ENCODE data around the gene TXK. TPM values are rescaled to one million over a fixed set of nuclear protein-coding genes. Genes with fewer than 3 reads are reported as not detected.

TXK gene
- total and polyA plus RNA-seq, 2 donors = 6.9 to 24.7 TPM

- no peaks in the 10 kb centered on the region for H3K27me3 ChIP-seq (ENCODE audit: control insufficient read depth in 2 of 2, insufficient read depth in 1 of 2, low read length in 1 of 2)
- no peak overlapping the region for H3K4me3 ChIP-seq (ENCODE audit: low read length in 2 of 2)
- H3K36me3 ChIP-seq (ENCODE audit: control insufficient read depth in 2 of 2, insufficient read depth in 2 of 2, low read length in 1 of 2) = peaks cover 0 to 3% of the 10 kb centered on the region in 2 donors
- H3K4me1 ChIP-seq (ENCODE audit: control insufficient read depth in 2 of 2, insufficient read depth in 2 of 2, low read length in 2 of 2) = no peaks in the 10 kb centered on the region
- H3K9me3 ChIP-seq (ENCODE audit: control insufficient read depth in 2 of 2, insufficient read depth in 1 of 2, low read length in 1 of 2) = no peaks in the 10 kb centered on the region
- no peak for DNase-seq (ENCODE audit: low read depth in 6 of 9, low spot score in 9 of 9)
- 97% methylated on average over 1 of the region's 1 CpG for WGBS
- no peak overlapping the region for H3K27ac ChIP-seq (ENCODE audit: low read depth in 1 of 2, low read length in 1 of 2)
Observed at GRCh38 chr4:48065587-48066052, 68.4 kb downstream of the TXK start.

- DNase-seq (ENCODE audit: low read depth in 6 of 9, low spot score in 9 of 9) = peak in 1 of 9 donors; percentile 24
- WGBS = 49% methylated on average over 3 of the region's 3 CpGs
- Histone ChIP-seq H3K27me3 (ENCODE audit: control insufficient read depth in 2 of 2, insufficient read depth in 1 of 2, low read length in 1 of 2) (no peaks in the 10 kb centered on the region), H3K9me3 (ENCODE audit: control insufficient read depth in 2 of 2, insufficient read depth in 1 of 2, low read length in 1 of 2) (no peaks in the 10 kb centered on the region), H3K36me3 (ENCODE audit: control insufficient read depth in 2 of 2, insufficient read depth in 2 of 2, low read length in 1 of 2) (peaks cover 0 to 3% of the 10 kb centered on the region in 2 donors), H3K4me3 (ENCODE audit: low read length in 2 of 2) (no peak overlapping the region), H3K4me1 (ENCODE audit: control insufficient read depth in 2 of 2, insufficient read depth in 2 of 2, low read length in 2 of 2) (no peaks in the 10 kb centered on the region), H3K27ac (ENCODE audit: low read depth in 1 of 2, low read length in 1 of 2) (no peak overlapping the region)
Observed at GRCh38 chr4:48064349-48064748, 69.7 kb downstream of the TXK start.

- no peaks in the 10 kb centered on the region for H3K9me3 ChIP-seq (ENCODE audit: control insufficient read depth in 2 of 2, insufficient read depth in 1 of 2, low read length in 1 of 2)
- DNase-seq (ENCODE audit: low read depth in 6 of 9, low spot score in 9 of 9) = peak in 1 of 9 donors; percentile 34
- no peak overlapping the region for H3K4me3 ChIP-seq (ENCODE audit: low read length in 2 of 2)
- no peaks in the 10 kb centered on the region for H3K27me3 ChIP-seq (ENCODE audit: control insufficient read depth in 2 of 2, insufficient read depth in 1 of 2, low read length in 1 of 2)
- no peaks in the 10 kb centered on the region for H3K36me3 ChIP-seq (ENCODE audit: control insufficient read depth in 2 of 2, insufficient read depth in 2 of 2, low read length in 1 of 2)
- H3K4me1 ChIP-seq (ENCODE audit: control insufficient read depth in 2 of 2, insufficient read depth in 2 of 2, low read length in 2 of 2) = no peaks in the 10 kb centered on the region
- H3K27ac ChIP-seq (ENCODE audit: low read depth in 1 of 2, low read length in 1 of 2) = no peak overlapping the region
- WGBS = 92% methylated on average over 5 of the region's 5 CpGs
Observed at GRCh38 chr4:48058617-48059530, 75.2 kb downstream of the TXK start.

GRCh38 chr4:48051078-48051477, 83.0 kb downstream of the TXK start:
- no peak for DNase-seq (ENCODE audit: low read depth in 6 of 9, low spot score in 9 of 9)
- no peaks in the 10 kb centered on the region for H3K27me3 ChIP-seq (ENCODE audit: control insufficient read depth in 2 of 2, insufficient read depth in 1 of 2, low read length in 1 of 2)
- no peaks in the 10 kb centered on the region for H3K9me3 ChIP-seq (ENCODE audit: control insufficient read depth in 2 of 2, insufficient read depth in 1 of 2, low read length in 1 of 2)
- no peak overlapping the region for H3K4me3 ChIP-seq (ENCODE audit: low read length in 2 of 2)
- peaks cover 10 to 18% of the 10 kb centered on the region in 2 donors for H3K4me1 ChIP-seq (ENCODE audit: control insufficient read depth in 2 of 2, insufficient read depth in 2 of 2, low read length in 2 of 2)
- H3K27ac ChIP-seq (ENCODE audit: low read depth in 1 of 2, low read length in 1 of 2) = no peak overlapping the region
- H3K36me3 ChIP-seq (ENCODE audit: control insufficient read depth in 2 of 2, insufficient read depth in 2 of 2, low read length in 1 of 2) = no peaks in the 10 kb centered on the region
- 100% methylated on average over 1 of the region's 1 CpG for WGBS

- Histone ChIP-seq H3K9me3 (ENCODE audit: control insufficient read depth in 2 of 2, insufficient read depth in 1 of 2, low read length in 1 of 2) (no peaks in the 10 kb centered on the region), H3K4me1 (ENCODE audit: control insufficient read depth in 2 of 2, insufficient read depth in 2 of 2, low read length in 2 of 2) (peaks cover 12 to 18% of the 10 kb centered on the region in 2 donors), H3K27me3 (ENCODE audit: control insufficient read depth in 2 of 2, insufficient read depth in 1 of 2, low read length in 1 of 2) (no peaks in the 10 kb centered on the region), H3K36me3 (ENCODE audit: control insufficient read depth in 2 of 2, insufficient read depth in 2 of 2, low read length in 1 of 2) (no peaks in the 10 kb centered on the region), H3K27ac (ENCODE audit: low read depth in 1 of 2, low read length in 1 of 2) (no peak overlapping the region), H3K4me3 (ENCODE audit: low read length in 2 of 2) (no peak overlapping the region)
- no peak for DNase-seq (ENCODE audit: low read depth in 6 of 9, low spot score in 9 of 9)
- 94% methylated on average over 8 of the region's 8 CpGs for WGBS
Observed at GRCh38 chr4:48049483-48049882, 84.6 kb downstream of the TXK start.

GRCh38 chr4:48047896-48048295, 86.2 kb downstream of the TXK start:
- no peaks in the 10 kb centered on the region for H3K27me3 ChIP-seq (ENCODE audit: control insufficient read depth in 2 of 2, insufficient read depth in 1 of 2, low read length in 1 of 2)
- WGBS = 95% methylated on average over 1 of the region's 1 CpG
- no peaks in the 10 kb centered on the region for H3K9me3 ChIP-seq (ENCODE audit: control insufficient read depth in 2 of 2, insufficient read depth in 1 of 2, low read length in 1 of 2)
- DNase-seq (ENCODE audit: low read depth in 6 of 9, low spot score in 9 of 9) = no peak
- no peak overlapping the region for H3K4me3 ChIP-seq (ENCODE audit: low read length in 2 of 2)
- peaks cover 12 to 18% of the 10 kb centered on the region in 2 donors for H3K4me1 ChIP-seq (ENCODE audit: control insufficient read depth in 2 of 2, insufficient read depth in 2 of 2, low read length in 2 of 2)
- H3K36me3 ChIP-seq (ENCODE audit: control insufficient read depth in 2 of 2, insufficient read depth in 2 of 2, low read length in 1 of 2) = no peaks in the 10 kb centered on the region
- H3K27ac ChIP-seq (ENCODE audit: low read depth in 1 of 2, low read length in 1 of 2) = no peak overlapping the region

- H3K4me3 ChIP-seq (ENCODE audit: low read length in 2 of 2) = no peak overlapping the region
- H3K4me1 ChIP-seq (ENCODE audit: control insufficient read depth in 2 of 2, insufficient read depth in 2 of 2, low read length in 2 of 2) = peaks cover 12 to 18% of the 10 kb centered on the region in 2 donors
- peak in 7 of 9 donors; percentile 9 to 73 (median 37) for DNase-seq (ENCODE audit: low read depth in 6 of 9, low spot score in 9 of 9)
- WGBS = 3% methylated on average over 3 of the region's 3 CpGs
- H3K27me3 ChIP-seq (ENCODE audit: control insufficient read depth in 2 of 2, insufficient read depth in 1 of 2, low read length in 1 of 2) = no peaks in the 10 kb centered on the region
- H3K9me3 ChIP-seq (ENCODE audit: control insufficient read depth in 2 of 2, insufficient read depth in 1 of 2, low read length in 1 of 2) = no peaks in the 10 kb centered on the region
- H3K36me3 ChIP-seq (ENCODE audit: control insufficient read depth in 2 of 2, insufficient read depth in 2 of 2, low read length in 1 of 2) = no peaks in the 10 kb centered on the region
- no peak overlapping the region for H3K27ac ChIP-seq (ENCODE audit: low read depth in 1 of 2, low read length in 1 of 2)
Observed at GRCh38 chr4:48047421-48047844, 86.6 kb downstream of the TXK start.

GRCh38 chr4:48046059-48046458, 88.0 kb downstream of the TXK start:
- Histone ChIP-seq H3K9me3 (ENCODE audit: control insufficient read depth in 2 of 2, insufficient read depth in 1 of 2, low read length in 1 of 2) (no peaks in the 10 kb centered on the region), H3K27me3 (ENCODE audit: control insufficient read depth in 2 of 2, insufficient read depth in 1 of 2, low read length in 1 of 2) (no peaks in the 10 kb centered on the region), H3K4me1 (ENCODE audit: control insufficient read depth in 2 of 2, insufficient read depth in 2 of 2, low read length in 2 of 2) (peaks cover 12 to 18% of the 10 kb centered on the region in 2 donors), H3K27ac (ENCODE audit: low read depth in 1 of 2, low read length in 1 of 2) (no peak overlapping the region), H3K36me3 (ENCODE audit: control insufficient read depth in 2 of 2, insufficient read depth in 2 of 2, low read length in 1 of 2) (no peaks in the 10 kb centered on the region), H3K4me3 (ENCODE audit: low read length in 2 of 2) (no peak overlapping the region)
- 17% methylated on average over 3 of the region's 3 CpGs for WGBS
- DNase-seq (ENCODE audit: low read depth in 6 of 9, low spot score in 9 of 9) = no peak

- Histone ChIP-seq H3K36me3 (ENCODE audit: control insufficient read depth in 2 of 2, insufficient read depth in 2 of 2, low read length in 1 of 2) (no peaks in the 10 kb centered on the region), H3K27ac (ENCODE audit: low read depth in 1 of 2, low read length in 1 of 2) (no peak overlapping the region), H3K9me3 (ENCODE audit: control insufficient read depth in 2 of 2, insufficient read depth in 1 of 2, low read length in 1 of 2) (no peaks in the 10 kb centered on the region), H3K4me1 (ENCODE audit: control insufficient read depth in 2 of 2, insufficient read depth in 2 of 2, low read length in 2 of 2) (peaks cover 12 to 18% of the 10 kb centered on the region in 2 donors), H3K27me3 (ENCODE audit: control insufficient read depth in 2 of 2, insufficient read depth in 1 of 2, low read length in 1 of 2) (no peaks in the 10 kb centered on the region), H3K4me3 (ENCODE audit: low read length in 2 of 2) (no peak overlapping the region)
- DNase-seq (ENCODE audit: low read depth in 6 of 9, low spot score in 9 of 9) = no peak
- WGBS = 61% methylated on average over 2 of the region's 2 CpGs
Observed at GRCh38 chr4:48044298-48044697, 89.8 kb downstream of the TXK start.
